Measurements from ENCODE around the gene HPCAL1.

The HPCAL1 gene

DNA sequence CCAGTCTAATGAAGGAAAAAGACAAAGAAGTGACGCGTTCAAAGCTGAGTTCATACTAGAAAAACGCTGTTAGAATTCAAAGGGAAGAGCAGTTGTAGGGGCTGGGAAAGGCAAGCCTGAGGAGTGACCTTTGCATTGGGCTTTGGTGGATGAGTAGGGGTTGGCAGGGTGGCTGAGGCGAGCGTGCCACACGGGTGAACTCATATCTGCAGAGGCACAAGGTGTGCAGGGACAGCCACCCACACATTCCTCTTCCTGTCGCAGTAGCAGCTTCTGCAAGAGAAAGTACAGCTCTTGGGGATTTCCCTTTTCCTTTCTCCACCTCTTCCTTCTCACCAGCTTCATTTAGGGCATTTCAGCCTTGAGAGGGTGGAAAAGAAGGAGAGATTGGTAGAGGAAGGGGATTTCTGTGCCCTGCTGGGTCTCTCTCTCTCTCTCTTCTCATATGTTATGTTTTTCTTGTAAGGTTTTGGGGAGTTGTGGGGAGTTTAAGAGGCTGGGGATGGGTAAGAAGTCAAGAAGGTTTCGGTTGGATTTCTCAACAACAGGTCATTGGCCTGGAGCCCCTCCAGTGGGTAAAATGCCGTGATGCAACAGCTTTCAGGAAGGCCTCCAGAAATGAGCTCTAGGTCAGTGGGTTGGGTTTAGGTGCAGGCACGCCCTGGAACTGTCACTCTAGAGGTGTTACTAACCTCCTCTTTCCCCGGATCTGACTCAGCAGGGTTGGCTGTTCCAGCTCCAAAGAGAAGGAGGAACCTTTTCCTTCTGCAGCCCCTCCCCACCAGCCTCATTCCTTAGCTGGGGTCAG is 105.3 kb downstream of the HPCAL1 start:
- DNase-seq (ENCODE audit: low spot score), result peak; percentile 60

DNA sequence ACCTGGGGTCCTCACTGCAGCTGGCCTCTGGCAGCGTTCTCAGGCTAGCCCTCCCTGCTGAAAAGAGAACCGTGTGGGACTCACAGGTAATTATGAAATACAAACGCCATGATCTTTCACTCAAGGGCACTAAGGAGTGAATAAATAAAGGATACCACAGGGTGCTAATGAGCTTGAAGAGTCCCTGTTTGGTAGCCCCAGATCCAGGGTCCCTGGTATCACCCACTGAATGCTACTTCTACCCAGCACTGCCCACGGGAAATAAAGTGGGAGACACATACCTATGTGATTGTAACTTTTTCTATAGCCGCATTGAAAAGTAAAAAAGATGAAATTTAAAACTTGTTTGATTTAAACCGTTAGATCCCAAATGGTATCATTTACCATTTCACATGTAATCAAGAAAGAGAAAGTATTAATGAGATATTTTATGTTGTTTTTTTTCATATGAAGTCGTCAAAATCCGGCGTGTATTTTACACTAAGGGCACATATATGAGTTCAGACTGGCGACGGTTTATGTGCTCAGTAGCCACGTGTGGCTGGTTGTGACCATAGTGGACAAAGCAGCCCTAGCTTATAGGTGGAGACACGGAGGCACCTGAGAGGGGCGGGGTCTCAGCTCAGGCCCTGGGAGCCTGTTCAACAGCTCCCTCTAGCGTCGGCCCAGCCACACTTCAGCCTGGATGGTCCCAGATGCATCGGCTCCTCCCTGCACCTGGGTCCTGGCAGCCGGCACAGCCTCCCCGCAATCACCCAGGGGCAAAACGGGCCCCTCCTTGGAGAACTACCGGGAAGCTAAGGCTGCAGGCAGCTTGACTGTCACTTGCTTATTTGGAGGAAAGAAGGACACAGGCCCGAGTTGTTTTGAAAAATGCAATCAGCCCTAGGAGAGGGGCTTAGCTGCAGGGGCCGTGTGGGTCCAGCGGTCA is 106.2 kb downstream of the HPCAL1 start:
- peak; percentile 95 for DNase-seq (ENCODE audit: low spot score)

- DNase-seq (ENCODE audit: low spot score), result no peak
Observed at GRCh38 chr2:10410001-10410822, 107.5 kb downstream of the HPCAL1 start.

DNA sequence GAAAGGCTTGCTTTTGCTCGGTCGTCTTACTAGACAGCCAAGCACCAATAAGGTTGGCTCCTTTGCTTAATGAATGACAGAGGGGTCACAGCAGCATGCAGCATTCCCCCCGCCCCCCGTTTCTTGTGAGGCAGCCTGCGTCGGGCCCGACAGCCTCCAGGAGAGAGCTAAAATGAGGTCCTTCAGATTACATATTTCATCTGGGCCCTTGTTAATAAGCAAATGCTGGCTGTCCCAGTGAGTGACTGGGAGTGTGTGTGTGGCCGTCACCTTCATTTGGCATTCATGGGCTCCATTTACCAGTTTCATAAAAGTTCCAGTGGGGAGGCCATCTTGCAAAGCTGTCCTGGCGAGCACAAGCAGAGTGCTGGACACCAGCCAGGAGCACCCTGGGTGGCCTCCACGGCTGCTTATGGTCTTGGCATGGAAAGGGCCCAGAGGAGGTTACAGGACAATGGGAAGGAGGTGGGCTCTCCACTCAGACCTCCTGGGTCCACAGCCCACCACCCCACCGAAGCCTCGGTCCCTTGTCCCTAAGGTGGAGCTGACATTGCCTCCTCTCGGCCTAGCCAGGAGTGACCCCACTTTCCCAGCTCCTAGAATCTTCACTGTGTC is 108.2 kb downstream of the HPCAL1 start:
- DNase-seq (ENCODE audit: low spot score), result no peak

DNA sequence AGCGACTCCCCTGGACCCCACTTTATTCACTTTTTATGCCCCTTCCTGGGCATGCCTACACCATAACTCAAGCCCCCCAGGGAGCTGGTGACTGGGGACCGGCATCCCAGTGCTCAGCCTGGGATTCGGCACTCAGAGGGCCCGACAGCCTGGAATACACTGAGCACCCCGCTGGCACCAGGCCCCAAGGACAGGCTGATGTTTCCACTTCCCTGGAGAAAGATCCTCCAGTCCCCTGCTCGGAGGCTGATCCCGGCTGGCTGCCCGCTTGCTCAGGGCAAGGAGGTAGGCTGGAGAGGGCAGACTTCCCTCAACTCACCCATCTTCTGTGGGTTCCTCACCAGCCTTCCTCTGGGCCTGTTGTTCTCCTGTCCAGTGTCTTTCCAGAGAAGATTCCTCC is 108.9 kb downstream of the HPCAL1 start:
- DNase-seq (ENCODE audit: low spot score), result no peak

DNA sequence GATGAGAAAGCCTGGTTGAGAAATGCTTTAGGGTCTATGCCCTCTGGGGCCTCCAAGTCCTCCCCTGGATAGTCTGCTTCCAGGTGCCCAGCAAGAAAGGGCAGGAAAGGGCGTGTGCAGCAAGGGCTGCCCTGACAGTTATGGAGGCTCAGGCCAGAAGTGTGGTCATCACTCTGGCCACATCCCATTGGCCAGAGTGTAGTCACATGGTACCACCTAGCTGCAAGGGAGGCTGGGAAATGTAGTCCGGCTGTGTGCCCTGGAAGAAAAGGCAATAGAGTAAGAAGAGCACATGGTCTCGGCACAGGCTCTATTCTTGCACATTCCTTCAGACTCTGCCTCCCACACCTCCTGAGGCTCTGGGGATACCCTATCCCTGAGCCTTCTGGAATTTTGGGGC is 109.7 kb downstream of the HPCAL1 start:
- DNase-seq (ENCODE audit: low spot score), result peak; percentile 71

GRCh38 chr2:10413503-10413902 is 110.8 kb downstream of the HPCAL1 start:
- DNase-seq (ENCODE audit: low spot score), result no peak

- DNase-seq (ENCODE audit: low spot score), result no peak
Observed at GRCh38 chr2:10413991-10414451, 111.3 kb downstream of the HPCAL1 start.

DNA sequence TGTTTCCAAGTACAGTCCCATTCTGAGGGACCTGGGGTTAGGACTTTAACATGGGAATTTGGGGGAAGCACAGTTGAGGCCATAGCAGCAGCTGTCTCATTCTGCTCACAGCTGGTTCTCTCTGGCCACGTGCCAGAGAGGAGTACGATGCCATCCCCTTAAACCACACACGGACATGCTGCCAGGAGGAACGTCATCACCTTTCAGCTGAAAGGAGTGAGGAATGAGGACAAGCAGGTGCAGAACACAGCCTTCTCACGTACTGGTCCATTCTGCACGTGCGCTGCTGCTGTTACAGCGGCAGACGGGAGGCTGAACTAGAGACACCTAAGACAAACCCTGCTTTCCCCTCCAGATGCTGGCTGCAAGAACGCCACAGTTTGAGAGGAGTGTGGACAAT is 111.9 kb downstream of the HPCAL1 start:
- DNase-seq (ENCODE audit: low spot score), result no peak

- no peak for DNase-seq (ENCODE audit: low spot score)
Observed at GRCh38 chr2:10415048-10415447, 112.3 kb downstream of the HPCAL1 start.

DNA sequence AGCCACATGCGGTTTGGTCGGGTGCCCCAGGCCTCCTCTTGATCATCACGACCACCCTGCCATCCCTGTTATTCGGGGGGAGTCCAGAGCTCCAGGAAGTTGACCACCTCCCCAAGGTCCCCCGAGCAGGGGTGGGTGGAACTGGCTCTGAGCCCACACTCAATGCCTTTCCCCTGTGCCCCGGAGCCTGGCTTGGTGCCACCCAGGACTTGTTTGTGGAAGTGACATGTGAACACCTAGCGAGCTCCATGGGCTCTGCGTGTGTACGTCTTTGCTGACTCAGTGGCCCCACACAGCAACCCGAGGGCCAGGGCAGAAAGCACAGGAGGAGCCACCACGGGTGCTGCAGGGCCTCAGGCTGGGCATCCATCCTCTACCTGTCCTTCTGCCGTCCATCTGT is 112.9 kb downstream of the HPCAL1 start:
- no peak for DNase-seq (ENCODE audit: low spot score)

DNA sequence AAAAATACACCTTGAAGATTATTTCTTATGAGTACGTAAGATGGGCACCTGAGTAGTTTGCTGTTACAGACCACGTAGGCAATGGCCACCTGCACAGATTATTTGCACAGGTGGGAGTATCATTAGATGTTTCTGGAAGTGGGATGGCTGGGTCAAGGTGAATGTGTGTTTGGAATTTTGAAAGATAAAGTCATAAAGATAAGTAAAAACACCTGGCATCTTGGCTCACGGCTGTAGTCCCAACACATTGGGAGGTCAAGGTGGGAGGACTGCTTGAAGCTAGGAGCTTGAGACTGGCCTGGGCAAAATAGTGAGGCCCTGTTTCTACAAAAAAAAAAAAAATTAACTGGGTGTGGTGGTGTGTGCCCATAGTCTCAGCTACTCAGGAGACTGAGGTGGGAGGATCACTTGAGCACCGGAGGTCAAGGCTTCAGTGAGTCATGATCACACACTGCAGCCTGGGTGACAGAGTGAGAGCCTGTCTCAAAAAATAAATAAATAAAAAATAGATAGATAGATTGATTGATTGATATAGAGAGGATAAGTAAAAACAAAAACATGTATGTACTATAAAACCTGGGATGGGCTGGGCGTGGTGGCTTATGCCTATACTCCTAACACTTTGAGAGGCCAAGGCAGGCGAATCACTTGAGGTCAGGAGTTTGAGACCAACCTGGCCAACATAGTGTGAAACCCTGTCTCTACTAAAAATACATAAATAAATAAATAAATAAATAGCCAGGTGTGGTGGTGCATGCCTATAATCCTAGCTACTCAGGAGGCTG is 115.0 kb downstream of the HPCAL1 start:
- no peak for DNase-seq (ENCODE audit: low spot score)

GRCh38 chr2:10419553-10420257 is 117.0 kb downstream of the HPCAL1 start:
- DNase-seq (ENCODE audit: low spot score), result no peak

DNA sequence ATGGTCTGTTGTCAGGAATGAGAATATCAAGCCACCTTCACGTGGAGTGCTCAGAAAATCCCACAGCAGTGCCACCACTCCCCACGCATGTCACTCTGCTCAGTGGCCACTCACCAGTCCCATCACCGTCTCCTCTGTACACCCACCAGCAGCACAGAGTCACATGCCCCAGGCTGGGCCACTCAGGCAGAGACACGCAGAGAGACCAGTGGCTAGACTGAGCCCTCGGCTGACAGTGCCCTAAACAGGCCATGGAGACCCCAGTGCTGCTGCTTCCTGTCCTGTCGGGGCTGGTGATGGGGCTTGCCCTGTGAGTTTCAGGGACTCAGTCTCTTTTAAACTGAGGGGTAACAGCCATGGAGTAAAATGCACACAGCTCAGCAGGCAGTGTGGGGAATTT is 119.5 kb downstream of the HPCAL1 start:
- DNase-seq (ENCODE audit: low spot score), result no peak

DNA sequence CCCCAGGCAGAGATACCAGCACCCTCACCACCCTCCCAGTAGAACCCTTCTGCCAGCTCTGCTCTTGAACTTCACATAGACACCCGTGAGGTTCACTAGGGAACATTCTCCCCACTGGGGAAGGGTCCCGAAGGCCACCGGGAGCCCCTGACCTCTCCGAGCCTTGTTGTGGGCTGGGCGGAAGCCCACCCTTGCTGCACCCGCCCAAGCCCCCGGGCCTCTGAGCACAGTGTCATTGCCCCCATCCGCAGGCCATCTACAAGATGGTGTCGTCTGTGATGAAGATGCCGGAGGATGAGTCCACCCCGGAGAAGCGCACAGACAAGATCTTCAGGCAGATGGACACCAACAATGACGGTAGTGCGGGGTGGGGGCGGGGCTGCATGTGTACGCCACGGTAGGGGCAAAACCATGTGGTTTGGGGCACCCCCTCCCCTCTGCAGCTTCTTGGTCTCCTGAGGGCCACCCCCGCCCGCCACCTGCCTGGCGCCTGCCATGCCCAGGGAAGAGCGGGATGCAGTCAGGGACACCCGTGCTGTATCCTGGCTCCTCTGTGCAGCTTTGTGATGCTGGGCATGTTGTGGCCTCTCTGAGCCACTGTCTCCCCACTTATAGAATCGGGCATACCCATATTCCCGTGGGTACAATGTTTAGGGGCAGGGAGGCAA is 120.2 kb downstream of the HPCAL1 start:
- no peak for DNase-seq (ENCODE audit: low spot score)

DNA sequence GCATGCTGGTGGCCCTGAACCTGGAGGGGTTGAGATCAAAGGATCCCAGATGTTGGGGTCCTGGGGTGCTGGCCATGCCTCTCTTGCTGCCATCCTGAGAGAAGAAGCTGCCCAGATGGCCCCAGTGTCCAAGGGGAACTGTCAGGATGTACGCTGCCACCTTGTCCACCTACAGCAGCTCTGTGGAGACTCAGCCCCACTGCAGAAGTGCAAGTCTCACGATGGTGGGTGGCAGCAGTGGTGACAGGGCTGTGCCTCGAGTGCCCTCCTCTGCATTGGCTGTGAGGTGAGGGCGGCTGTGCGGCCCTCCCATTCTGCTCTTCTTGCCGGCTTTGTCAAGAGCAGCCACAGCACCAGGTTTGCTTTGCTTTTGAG is 120.7 kb downstream of the HPCAL1 start:
- DNase-seq (ENCODE audit: low spot score), result no peak

- DNase-seq (ENCODE audit: low spot score), result peak; percentile 49
Observed at GRCh38 chr2:10424051-10424450, 121.3 kb downstream of the HPCAL1 start.

- no peak for DNase-seq (ENCODE audit: low spot score)
Observed at GRCh38 chr2:10424916-10425505, 122.3 kb downstream of the HPCAL1 start.

DNA sequence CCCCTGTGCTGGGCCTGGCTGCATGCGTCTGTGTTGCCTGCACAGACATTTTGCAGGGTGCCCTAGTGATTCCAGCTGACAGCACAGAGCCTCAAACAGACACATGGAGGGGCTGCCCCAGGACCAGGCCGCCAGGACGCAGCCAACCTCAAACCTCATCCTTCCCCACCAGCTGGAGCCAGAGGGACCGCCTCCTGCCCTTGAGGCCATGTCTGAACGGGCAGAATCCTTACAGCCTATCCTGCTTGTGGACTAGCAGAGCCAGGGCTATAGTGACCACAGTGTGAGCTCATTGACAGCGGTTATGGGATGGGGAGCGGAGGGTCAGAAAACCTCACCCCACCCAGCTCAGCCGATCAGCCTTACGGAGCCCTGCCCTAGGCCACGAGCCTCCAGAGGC is 123.0 kb downstream of the HPCAL1 start:
- no peak for DNase-seq (ENCODE audit: low spot score)
